ENCODE results near the gene PKD2.

DNA sequence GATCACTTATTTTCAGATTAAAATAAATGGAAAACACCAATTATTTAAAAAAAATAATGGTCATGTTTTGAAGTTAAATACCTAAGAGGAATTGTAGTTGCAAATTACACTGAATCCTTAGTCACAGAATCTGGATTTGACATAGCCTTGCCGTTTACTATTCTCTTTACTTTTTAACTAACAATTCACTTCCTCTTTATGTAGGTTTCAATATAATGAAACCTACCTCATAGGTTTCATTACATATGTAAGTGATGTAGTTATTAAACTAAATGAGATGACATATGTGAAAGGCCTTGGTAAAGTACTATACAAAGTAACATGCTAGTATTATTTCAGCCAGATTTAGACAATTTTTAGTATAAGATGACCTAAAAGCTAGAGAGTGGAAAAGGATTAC is 25.4 kb upstream of the PKD2 start:
- TF ChIP-seq, protein P1, sequence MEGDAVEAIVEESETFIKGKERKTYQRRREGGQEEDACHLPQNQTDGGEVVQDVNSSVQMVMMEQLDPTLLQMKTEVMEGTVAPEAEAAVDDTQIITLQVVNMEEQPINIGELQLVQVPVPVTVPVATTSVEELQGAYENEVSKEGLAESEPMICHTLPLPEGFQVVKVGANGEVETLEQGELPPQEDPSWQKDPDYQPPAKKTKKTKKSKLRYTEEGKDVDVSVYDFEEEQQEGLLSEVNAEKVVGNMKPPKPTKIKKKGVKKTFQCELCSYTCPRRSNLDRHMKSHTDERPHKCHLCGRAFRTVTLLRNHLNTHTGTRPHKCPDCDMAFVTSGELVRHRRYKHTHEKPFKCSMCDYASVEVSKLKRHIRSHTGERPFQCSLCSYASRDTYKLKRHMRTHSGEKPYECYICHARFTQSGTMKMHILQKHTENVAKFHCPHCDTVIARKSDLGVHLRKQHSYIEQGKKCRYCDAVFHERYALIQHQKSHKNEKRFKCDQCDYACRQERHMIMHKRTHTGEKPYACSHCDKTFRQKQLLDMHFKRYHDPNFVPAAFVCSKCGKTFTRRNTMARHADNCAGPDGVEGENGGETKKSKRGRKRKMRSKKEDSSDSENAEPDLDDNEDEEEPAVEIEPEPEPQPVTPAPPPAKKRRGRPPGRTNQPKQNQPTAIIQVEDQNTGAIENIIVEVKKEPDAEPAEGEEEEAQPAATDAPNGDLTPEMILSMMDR (IDR thresholded peaks at IDR 0.05), result no peak
- TF ChIP-seq SP1 (CRISPR knock-in tag; conservative IDR thresholded peaks at IDR 0.05) (no peak), ZNF263 (CRISPR knock-in tag; IDR thresholded peaks at IDR 0.05; ENCODE audit: low read depth) (no peak), CBFB (CRISPR knock-in tag; IDR thresholded peaks at IDR 0.05; ENCODE audit: low read depth) (no peak), NR2C2 (CRISPR knock-in tag; IDR thresholded peaks at IDR 0.05) (no peak), NFYB (CRISPR knock-in tag; conservative IDR thresholded peaks at IDR 0.05; ENCODE audit: low read depth) (no peak), SMAD3 (CRISPR knock-in tag; IDR thresholded peaks at IDR 0.05; ENCODE audit: borderline replicate concordance) (no peak), ZNF138 (CRISPR knock-in tag; conservative IDR thresholded peaks at IDR 0.05) (no peak)
- TF ChIP-seq, protein P2, sequence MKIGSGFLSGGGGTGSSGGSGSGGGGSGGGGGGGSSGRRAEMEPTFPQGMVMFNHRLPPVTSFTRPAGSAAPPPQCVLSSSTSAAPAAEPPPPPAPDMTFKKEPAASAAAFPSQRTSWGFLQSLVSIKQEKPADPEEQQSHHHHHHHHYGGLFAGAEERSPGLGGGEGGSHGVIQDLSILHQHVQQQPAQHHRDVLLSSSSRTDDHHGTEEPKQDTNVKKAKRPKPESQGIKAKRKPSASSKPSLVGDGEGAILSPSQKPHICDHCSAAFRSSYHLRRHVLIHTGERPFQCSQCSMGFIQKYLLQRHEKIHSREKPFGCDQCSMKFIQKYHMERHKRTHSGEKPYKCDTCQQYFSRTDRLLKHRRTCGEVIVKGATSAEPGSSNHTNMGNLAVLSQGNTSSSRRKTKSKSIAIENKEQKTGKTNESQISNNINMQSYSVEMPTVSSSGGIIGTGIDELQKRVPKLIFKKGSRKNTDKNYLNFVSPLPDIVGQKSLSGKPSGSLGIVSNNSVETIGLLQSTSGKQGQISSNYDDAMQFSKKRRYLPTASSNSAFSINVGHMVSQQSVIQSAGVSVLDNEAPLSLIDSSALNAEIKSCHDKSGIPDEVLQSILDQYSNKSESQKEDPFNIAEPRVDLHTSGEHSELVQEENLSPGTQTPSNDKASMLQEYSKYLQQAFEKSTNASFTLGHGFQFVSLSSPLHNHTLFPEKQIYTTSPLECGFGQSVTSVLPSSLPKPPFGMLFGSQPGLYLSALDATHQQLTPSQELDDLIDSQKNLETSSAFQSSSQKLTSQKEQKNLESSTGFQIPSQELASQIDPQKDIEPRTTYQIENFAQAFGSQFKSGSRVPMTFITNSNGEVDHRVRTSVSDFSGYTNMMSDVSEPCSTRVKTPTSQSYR (CRISPR knock-in tag; IDR thresholded peaks at IDR 0.05), result no peak
- TF ChIP-seq, protein P3, sequence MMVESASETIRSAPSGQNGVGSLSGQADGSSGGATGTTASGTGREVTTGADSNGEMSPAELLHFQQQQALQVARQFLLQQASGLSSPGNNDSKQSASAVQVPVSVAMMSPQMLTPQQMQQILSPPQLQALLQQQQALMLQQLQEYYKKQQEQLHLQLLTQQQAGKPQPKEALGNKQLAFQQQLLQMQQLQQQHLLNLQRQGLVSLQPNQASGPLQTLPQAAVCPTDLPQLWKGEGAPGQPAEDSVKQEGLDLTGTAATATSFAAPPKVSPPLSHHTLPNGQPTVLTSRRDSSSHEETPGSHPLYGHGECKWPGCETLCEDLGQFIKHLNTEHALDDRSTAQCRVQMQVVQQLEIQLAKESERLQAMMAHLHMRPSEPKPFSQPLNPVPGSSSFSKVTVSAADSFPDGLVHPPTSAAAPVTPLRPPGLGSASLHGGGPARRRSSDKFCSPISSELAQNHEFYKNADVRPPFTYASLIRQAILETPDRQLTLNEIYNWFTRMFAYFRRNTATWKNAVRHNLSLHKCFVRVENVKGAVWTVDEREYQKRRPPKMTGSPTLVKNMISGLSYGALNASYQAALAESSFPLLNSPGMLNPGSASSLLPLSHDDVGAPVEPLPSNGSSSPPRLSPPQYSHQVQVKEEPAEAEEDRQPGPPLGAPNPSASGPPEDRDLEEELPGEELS (CRISPR knock-in tag; IDR thresholded peaks at IDR 0.05), result no peak
- TF ChIP-seq, protein P4, sequence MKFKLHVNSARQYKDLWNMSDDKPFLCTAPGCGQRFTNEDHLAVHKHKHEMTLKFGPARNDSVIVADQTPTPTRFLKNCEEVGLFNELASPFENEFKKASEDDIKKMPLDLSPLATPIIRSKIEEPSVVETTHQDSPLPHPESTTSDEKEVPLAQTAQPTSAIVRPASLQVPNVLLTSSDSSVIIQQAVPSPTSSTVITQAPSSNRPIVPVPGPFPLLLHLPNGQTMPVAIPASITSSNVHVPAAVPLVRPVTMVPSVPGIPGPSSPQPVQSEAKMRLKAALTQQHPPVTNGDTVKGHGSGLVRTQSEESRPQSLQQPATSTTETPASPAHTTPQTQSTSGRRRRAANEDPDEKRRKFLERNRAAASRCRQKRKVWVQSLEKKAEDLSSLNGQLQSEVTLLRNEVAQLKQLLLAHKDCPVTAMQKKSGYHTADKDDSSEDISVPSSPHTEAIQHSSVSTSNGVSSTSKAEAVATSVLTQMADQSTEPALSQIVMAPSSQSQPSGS (CRISPR knock-in tag; IDR thresholded peaks at IDR 0.05; ENCODE audit: borderline replicate concordance, low read depth), result no peak
- TF ChIP-seq, protein P5, sequence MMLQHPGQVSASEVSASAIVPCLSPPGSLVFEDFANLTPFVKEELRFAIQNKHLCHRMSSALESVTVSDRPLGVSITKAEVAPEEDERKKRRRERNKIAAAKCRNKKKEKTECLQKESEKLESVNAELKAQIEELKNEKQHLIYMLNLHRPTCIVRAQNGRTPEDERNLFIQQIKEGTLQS (CRISPR knock-in tag; conservative IDR thresholded peaks at IDR 0.05), result no peak
- TF ChIP-seq, protein P6, sequence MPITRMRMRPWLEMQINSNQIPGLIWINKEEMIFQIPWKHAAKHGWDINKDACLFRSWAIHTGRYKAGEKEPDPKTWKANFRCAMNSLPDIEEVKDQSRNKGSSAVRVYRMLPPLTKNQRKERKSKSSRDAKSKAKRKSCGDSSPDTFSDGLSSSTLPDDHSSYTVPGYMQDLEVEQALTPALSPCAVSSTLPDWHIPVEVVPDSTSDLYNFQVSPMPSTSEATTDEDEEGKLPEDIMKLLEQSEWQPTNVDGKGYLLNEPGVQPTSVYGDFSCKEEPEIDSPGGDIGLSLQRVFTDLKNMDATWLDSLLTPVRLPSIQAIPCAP (CRISPR knock-in tag; IDR thresholded peaks at IDR 0.05), result no peak
